SK-MEL-5 (cell line): Measurements from ENCODE around the gene ZFHX2. TPM values are rescaled to one million over a fixed set of nuclear protein-coding genes. Genes with fewer than 3 reads are reported as not detected.

Experiments
- DNase-seq: peaks from one replicate; pipeline ENCODE4 v3.0.0-alpha.2; 2016; ENCODE audit warnings: low read depth, low spot score
- in situ Hi-C: cut with HindIII; loops from 2 replicates; pipeline ENCODE4 v1.10.0; 2016; ENCODE audit warnings: low sequenced_read_pairs, high pct_unique_total_duplicates, low pct_unique_long_range_greater_than_20kb
- total RNA-seq: library from RNA; depleted of rRNA; stranded (reverse); fragments of >200 nt; shearing (Covaris generic); gene quantifications from 2 replicates; pipeline ENCODE4 v1.2.3, GENCODE V29; 2014

Gene ZFHX2
- total RNA-seq, 1 experiment from 2014 or later = not detected

GRCh38 chr14:23564181-23564812 lies 12.7 kb upstream of the ZFHX2 start:
- in situ Hi-C loops = no loop called here
- no peak for DNase-seq

GRCh38 chr14:23563473-23564180 lies 12.1 kb upstream of the ZFHX2 start:
- DNase-seq = no peak
- in situ Hi-C loops = no loop called here

GRCh38 chr14:23562822-23563472 lies 11.4 kb upstream of the ZFHX2 start:
- in situ Hi-C loops = no loop called here
- peak; percentile 67 for DNase-seq

- no peak for DNase-seq
- in situ Hi-C loops = no loop called here
These were observed 10.6 kb upstream of the ZFHX2 start for GRCh38 chr14:23561873-23562821.

- no peak for DNase-seq
- in situ Hi-C loops = no loop called here
These were observed 9.7 kb upstream of the ZFHX2 start for GRCh38 chr14:23561259-23561658.

DNA sequence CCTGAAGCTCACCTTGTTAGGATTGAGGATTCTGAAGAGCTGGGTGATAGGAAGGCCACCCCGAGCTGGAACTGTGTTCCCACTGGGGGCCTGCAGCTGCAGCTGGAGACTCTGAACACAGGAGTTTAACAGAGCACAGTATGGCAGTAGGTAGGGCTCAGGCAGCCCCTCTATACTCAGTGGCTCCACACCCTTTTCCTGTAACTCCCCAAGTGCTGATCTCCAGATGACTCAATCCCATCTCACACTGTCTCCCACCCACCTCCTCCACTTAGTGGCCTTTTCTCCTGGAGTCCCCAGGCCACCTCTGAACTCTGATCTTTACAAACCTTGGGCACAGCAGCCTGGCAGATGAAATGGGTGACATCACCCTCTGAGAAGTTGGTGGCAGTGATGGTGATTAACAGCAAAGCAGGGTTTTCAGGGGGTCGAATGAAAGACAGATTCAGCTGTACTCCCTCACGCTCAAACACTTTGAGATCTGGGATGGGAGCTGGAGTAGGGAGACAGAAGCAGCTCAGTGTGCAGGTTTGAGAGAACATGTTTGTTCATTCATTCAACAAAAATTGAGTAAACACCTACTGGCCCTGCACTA lies 8.5 kb upstream of the ZFHX2 start:
- no peak for DNase-seq
- in situ Hi-C loops = no loop called here

GRCh38 chr14:23559010-23559925 lies 7.7 kb upstream of the ZFHX2 start:
- in situ Hi-C loops = no loop called here

GRCh38 chr14:23558346-23559009 lies 6.9 kb upstream of the ZFHX2 start:
- in situ Hi-C loops = no loop called here
- no peak for DNase-seq

More at GRCh38 chr14:23559010-23559925, 7.7 kb upstream of the ZFHX2 start:
- DNase-seq = peak; percentile 65

GRCh38 chr14:23557946-23558345 lies 6.4 kb upstream of the ZFHX2 start:
- in situ Hi-C loops = no loop called here
- no peak for DNase-seq

GRCh38 chr14:23557521-23557920 lies 6.0 kb upstream of the ZFHX2 start:
- in situ Hi-C loops = no loop called here
- DNase-seq = no peak

GRCh38 chr14:23556700-23557440 lies 5.3 kb upstream of the ZFHX2 start:
- no peak for DNase-seq
- in situ Hi-C loops = no loop called here

DNA sequence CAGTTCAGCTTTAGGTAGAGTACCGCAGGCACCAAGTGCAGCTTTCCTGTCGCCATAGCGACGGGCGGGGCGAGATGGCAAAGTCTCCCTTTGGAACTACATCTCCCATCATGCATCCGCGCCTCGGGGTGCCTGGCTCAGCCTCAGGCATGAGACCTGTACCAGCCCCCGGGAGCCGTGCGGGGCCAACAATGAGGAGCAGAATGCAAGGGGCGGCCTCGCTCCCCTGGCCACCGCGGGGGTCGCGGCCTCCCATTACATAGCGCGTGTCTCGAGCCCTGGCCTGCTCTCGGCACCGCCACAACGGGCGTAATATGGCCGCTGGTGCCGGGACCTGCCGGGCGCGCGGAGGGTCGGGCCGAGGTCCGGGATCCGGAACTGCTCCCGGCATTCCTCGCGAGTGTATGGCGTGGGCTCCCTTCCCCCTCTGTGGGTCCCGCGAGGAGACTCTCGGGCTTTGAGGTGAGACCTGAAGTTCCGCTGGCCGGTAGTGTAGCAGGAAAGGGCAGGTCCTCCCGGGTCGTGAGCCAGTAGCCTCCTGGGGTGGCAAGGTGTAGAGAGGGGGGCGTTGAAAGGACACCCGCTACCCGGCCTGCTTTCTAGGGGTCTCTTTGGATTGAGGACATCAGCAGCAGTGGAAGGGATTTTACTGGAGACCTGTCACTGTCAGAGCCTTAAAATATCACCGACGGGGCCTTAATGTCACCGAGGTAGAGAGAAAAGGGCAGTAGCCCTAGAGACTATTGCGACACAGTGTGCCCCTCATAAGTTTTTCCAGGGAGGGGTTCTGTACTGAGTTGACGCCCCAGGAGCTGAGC lies 4.5 kb upstream of the ZFHX2 start, which contains the start of gene THTPA:
THTPA (plus strand) TSS at position 390 of the 818 bp plus-strand sequence. CDS start 487 bp downstream, outside the sequence.
- in situ Hi-C loops = no loop called here
- DNase-seq = peak; percentile 92

GRCh38 chr14:23555533-23555881 lies 3.9 kb upstream of the ZFHX2 start:
- DNase-seq = no peak
- in situ Hi-C loops = no loop called here

DNA sequence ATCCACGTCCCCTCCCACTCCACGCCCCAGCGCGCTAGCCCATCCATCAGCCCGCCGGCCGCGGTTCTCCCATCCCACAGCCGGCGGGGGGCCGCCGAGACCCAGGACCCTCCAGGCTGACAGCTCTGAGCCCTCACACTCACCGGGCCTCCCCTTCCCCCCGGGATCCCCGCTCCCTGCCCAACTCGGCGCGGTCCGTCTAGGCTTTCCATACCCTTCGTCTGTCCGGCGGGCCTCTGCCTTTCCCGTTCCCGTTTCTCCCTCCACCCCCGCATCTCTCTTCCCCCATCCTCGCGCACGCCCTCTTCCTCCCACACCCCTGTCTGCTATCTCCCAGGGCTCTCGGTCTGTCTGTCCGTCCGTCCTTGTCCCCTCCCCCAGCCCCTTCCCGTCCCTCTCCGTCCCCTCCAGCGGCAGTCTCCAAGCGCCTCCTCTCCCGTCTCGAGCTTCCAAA lies 726 bp downstream of the ZFHX2 start:
- in situ Hi-C loops = no loop called here

More for the DNA sequence above, 726 bp downstream of the ZFHX2 start:
- no peak for DNase-seq
